SU-DHL-6 (cell line): ENCODE results near the gene BCAS3.

ENCODE experiments used
- H2AFZ ChIP-seq: fragments of 200-600 bp; sonication (generic); 2 replicates; pipeline ENCODE4 v1.6.1; 2014; ENCODE audit warnings: low read depth, mild to moderate bottlenecking, moderate library complexity, mixed read lengths, antibody characterized with exemption, low read length; ENCODE audit not compliant: severe bottlenecking
- H3F3A ChIP-seq: fragments of 200-600 bp; shearing (Covaris generic); 2 replicates; pipeline ENCODE4 v1.6.0; 2016; ENCODE audit warnings: antibody characterized with exemption, mild to moderate bottlenecking; ENCODE audit not compliant: insufficient read depth
- H3K27ac ChIP-seq: fragments of 200-600 bp; sonication (generic); 2 replicates; pipeline ENCODE4 v1.5.1; 2016; ENCODE audit warnings: low read depth, mild to moderate bottlenecking, low read length, moderate library complexity, mixed read lengths
- H3K27me3 ChIP-seq: fragments of 200-600 bp; sonication (generic), shearing (Covaris generic); 2 replicates; pipeline ENCODE4 v1.6.0; 2014; ENCODE audit warnings: mild to moderate bottlenecking, low read length
- H3K36me3 ChIP-seq: fragments of 200-600 bp; sonication (generic); 2 replicates; pipeline ENCODE4 v1.6.1; 2014; ENCODE audit warnings: mild to moderate bottlenecking, low read length, mixed read lengths
- H3K4me2 ChIP-seq: fragments of 300-600, 200-600 bp; shearing (Covaris generic), sonication (generic); 2 replicates; pipeline ENCODE4 v1.6.0; 2014; ENCODE audit warnings: low read length, low read depth, mild to moderate bottlenecking; ENCODE audit not compliant: poor library complexity, severe bottlenecking
- H3K4me3 ChIP-seq: fragments of 200-600 bp; sonication (generic); 2 replicates; pipeline ENCODE4 v1.5.1; 2014; ENCODE audit warnings: antibody characterized with exemption, low read length, mild to moderate bottlenecking, mixed read lengths; ENCODE audit not compliant: insufficient read depth, poor library complexity, severe bottlenecking
- H3K79me2 ChIP-seq: fragments of 200-600 bp; sonication (generic); 2 replicates; pipeline ENCODE4 v1.6.1; 2014; ENCODE audit warnings: mild to moderate bottlenecking, low read length, moderate library complexity; ENCODE audit not compliant: insufficient read depth
- H3K9ac ChIP-seq: fragments of 200-600 bp; sonication (generic); 2 replicates; pipeline ENCODE4 v1.7.0; 2014; ENCODE audit warnings: mild to moderate bottlenecking, low read length
- H3K9me2 ChIP-seq: fragments of 200-600 bp; sonication (generic); replicated peaks from 2 replicates; pipeline ENCODE4 v1.6.1; 2014; ENCODE audit warnings: low read length; ENCODE audit not compliant: insufficient read depth
- H3K9me3 ChIP-seq: fragments of 200-600 bp; sonication (generic); 2 replicates; pipeline ENCODE4 v1.6.1; 2014; ENCODE audit warnings: low read length, mixed read lengths; ENCODE audit not compliant: insufficient read depth
- H4K20me1 ChIP-seq: fragments of 200-600 bp; sonication (generic); 2 replicates; pipeline ENCODE4 v1.6.1; 2014; ENCODE audit warnings: low read depth, mild to moderate bottlenecking, antibody characterized with exemption, low read length, moderate library complexity, mixed read lengths
- EZH2phosphoT487 ChIP-seq: fragments of 200-600 bp; sonication (generic), shearing (Covaris generic); conservative IDR thresholded peaks from 2 replicates; pipeline ENCODE4 v1.6.1; 2018; ENCODE audit warnings: mild to moderate bottlenecking, antibody characterized with exemption, low read length, moderate library complexity, mixed read lengths
- TF ChIP-seq, protein P1 (sequence below): fragments of 200-600 bp; sonication (generic); IDR thresholded peaks from one replicate; pipeline ENCODE4 v1.5.1; 2017; ENCODE audit warnings: antibody characterized with exemption, mild to moderate bottlenecking, low read length, moderate library complexity; ENCODE audit not compliant: insufficient read depth, poor library complexity, severe bottlenecking

The BCAS3 gene

DNA sequence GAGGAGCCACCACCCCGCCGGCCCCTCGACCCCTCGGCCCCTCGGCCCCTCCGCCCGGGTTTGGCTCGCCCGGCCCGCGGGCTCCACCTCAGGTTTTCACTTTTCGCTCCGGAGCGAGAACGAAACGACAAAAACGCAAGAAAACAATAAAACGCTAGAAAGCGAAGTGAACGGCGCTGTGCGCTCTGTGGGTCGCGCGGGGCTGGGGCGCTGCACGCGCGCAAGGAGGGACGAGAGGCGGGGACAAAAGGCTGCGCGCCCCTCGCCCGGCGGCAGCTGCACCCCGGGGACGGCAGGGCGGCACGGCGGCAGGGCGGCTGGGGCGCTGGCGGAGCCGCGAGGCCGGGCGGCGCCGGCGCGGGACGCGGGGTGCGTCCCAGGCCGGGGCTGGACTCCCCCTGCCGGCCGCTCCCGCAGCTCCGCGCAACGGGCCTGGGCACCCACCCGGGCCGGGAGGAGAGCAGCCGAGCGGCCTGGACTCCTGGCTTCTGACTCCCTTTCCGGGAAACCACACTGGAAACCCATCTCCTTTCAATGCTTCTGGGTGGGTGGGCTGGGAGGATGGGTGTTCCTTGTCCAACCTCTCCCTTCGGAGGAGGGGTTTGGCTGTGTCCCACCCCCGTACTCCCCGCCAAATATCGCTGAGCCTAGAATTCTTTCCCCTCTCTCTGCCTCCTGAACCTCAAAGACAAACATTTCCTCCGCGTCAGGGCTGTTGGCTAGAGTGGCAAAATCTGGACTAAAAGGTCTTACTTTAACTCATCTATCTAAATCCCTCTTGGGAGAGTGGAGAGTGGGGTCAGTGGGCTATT is 731.9 kb downstream of the BCAS3 start:
- Histone ChIP-seq H3K4me2 (peak overlapping the region; percentile 38), H3K79me2 (no peaks in the 10 kb centered on the region), H3K9ac (no peak overlapping the region), H3K9me3 (no peaks in the 10 kb centered on the region), H3K36me3 (no peaks in the 10 kb centered on the region), H4K20me1 (no peaks in the 10 kb centered on the region), H2AFZ (no peak overlapping the region), H3F3A (no peaks in the 10 kb centered on the region), H3K27ac (no peak overlapping the region), H3K9me2 (no peaks in the 10 kb centered on the region), H3K4me3 (peak overlapping the region; percentile 36), H3K27me3 (no peaks in the 10 kb centered on the region)
- TF ChIP-seq, protein P1, sequence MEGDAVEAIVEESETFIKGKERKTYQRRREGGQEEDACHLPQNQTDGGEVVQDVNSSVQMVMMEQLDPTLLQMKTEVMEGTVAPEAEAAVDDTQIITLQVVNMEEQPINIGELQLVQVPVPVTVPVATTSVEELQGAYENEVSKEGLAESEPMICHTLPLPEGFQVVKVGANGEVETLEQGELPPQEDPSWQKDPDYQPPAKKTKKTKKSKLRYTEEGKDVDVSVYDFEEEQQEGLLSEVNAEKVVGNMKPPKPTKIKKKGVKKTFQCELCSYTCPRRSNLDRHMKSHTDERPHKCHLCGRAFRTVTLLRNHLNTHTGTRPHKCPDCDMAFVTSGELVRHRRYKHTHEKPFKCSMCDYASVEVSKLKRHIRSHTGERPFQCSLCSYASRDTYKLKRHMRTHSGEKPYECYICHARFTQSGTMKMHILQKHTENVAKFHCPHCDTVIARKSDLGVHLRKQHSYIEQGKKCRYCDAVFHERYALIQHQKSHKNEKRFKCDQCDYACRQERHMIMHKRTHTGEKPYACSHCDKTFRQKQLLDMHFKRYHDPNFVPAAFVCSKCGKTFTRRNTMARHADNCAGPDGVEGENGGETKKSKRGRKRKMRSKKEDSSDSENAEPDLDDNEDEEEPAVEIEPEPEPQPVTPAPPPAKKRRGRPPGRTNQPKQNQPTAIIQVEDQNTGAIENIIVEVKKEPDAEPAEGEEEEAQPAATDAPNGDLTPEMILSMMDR: no peak
- no peak for TF ChIP-seq EZH2phosphoT487

DNA sequence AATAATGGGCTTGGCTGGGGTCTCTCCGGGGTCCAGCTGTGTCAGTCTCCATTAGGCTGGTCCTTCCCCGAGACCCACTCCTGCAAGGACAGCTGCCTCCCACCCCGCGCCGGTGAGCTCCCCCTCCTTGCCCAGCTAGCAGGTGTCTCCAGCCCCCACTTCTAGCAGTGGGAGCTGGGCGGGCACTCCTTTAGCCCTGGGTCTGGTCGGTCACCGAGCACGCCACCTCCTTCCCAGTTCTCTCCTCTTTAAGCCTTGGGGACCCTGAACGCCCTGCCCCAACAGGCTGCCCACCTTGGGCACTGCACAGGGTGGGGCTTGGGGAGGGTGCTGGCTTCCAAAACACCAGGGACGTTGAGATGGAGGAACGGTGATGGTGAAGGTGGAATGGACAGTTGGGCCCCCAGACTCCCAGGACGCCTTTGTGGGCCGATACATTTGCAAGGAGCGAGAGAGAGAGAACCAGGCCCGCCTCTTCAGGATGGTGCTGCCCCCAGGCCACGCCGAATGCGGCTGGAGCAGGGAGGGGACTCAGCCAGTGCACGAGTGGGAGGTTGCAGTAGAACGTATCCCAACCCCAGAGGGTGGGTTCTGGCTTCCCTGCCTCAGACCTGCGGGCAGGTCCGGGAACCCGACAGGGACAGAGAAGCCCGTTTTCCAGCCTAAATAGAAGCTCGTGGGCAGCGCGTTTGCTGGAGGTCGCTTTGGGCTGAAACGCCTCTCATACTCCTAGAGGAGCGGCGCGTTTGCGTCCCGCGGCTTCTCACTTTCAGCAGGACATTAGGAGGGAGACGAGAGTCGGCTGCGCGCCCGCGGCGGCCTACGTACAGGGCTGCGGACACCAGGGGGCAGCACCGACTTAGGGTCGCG is 732.7 kb downstream of the BCAS3 start:
- H4K20me1 ChIP-seq: no peaks in the 10 kb centered on the region
- H3K4me2 ChIP-seq: peak overlapping the region; percentile 56
- H3K9me3 ChIP-seq: no peaks in the 10 kb centered on the region
- H3K27ac ChIP-seq: no peak overlapping the region
- no peaks in the 10 kb centered on the region for H3K27me3 ChIP-seq
- no peak overlapping the region for H2AFZ ChIP-seq
- no peaks in the 10 kb centered on the region for H3K79me2 ChIP-seq
- H3K36me3 ChIP-seq: no peaks in the 10 kb centered on the region
- TF ChIP-seq EZH2phosphoT487: no peak
- TF ChIP-seq, protein P1: peak; percentile 43
- H3K9me2 ChIP-seq: no peaks in the 10 kb centered on the region
- H3K4me3 ChIP-seq: no peak overlapping the region
- no peak overlapping the region for H3K9ac ChIP-seq
- H3F3A ChIP-seq: no peaks in the 10 kb centered on the region

DNA sequence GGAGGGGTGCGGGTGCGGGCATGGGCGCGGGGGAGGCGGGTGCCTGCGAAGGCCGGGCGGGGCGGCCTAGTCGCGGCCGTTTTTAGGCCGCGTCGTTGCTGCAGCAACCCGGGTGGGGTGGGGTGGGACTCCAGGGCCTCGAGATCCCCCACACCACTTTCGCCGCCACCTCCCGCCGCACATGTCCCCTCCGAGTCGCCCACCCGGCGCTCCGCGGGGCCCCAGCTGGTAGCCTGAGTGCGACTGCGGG is 733.3 kb downstream of the BCAS3 start:
- H3K4me2 ChIP-seq: peak overlapping the region; percentile 56
- H3K36me3 ChIP-seq: no peaks in the 10 kb centered on the region
- TF ChIP-seq, protein P1: no peak
- no peak for TF ChIP-seq EZH2phosphoT487
- H3K27ac ChIP-seq: no peak overlapping the region
- H3F3A ChIP-seq: no peaks in the 10 kb centered on the region
- H3K9ac ChIP-seq: no peak overlapping the region
- no peaks in the 10 kb centered on the region for H3K79me2 ChIP-seq
- no peaks in the 10 kb centered on the region for H3K27me3 ChIP-seq
- no peaks in the 10 kb centered on the region for H4K20me1 ChIP-seq
- no peaks in the 10 kb centered on the region for H3K9me2 ChIP-seq
- peak overlapping the region; percentile 15 for H3K4me3 ChIP-seq
- H2AFZ ChIP-seq: no peak overlapping the region
- no peaks in the 10 kb centered on the region for H3K9me3 ChIP-seq
